T1000 (cell line): ENCODE measurements around the gene MFAP4.

Source experiments
- DNase-seq: peaks from one replicate; lab custom pipeline; 2025; ENCODE audit warnings: mixed read lengths; lab: John Stamatoyannopoulos, UW

MFAP4 gene

GRCh38 chr17:19386974-19387920 lies at the start of gene MFAP4:
MFAP4 (minus strand) TSS chr17:19387190; CDS start chr17:19387155, 35 bp downstream.
- peak; percentile 7 for DNase-seq

GRCh38 chr17:19433727-19434340 lies 46.8 kb upstream of the MFAP4 start:
- DNase-seq: no peak

- no peak for DNase-seq
Observed at GRCh38 chr17:19433255-19433654, 46.3 kb upstream of the MFAP4 start.

- DNase-seq: no peak
Observed at GRCh38 chr17:19431691-19432090, 44.7 kb upstream of the MFAP4 start.

- DNase-seq: no peak
Observed at GRCh38 chr17:19426631-19427030, 39.6 kb upstream of the MFAP4 start.

GRCh38 chr17:19424934-19425868 lies 38.2 kb upstream of the MFAP4 start:
- DNase-seq: no peak

GRCh38 chr17:19421926-19422325 lies 34.9 kb upstream of the MFAP4 start:
- DNase-seq: no peak

GRCh38 chr17:19421219-19421618 lies 34.2 kb upstream of the MFAP4 start:
- DNase-seq: no peak

- DNase-seq: no peak
Observed at GRCh38 chr17:19418251-19418992, 31.4 kb upstream of the MFAP4 start.

GRCh38 chr17:19417611-19418010 lies 30.6 kb upstream of the MFAP4 start:
- no peak for DNase-seq

- DNase-seq: no peak
Observed at GRCh38 chr17:19415806-19416775, 29.1 kb upstream of the MFAP4 start.

GRCh38 chr17:19415311-19415710 lies 28.3 kb upstream of the MFAP4 start:
- no peak for DNase-seq

GRCh38 chr17:19414396-19415280 lies 27.6 kb upstream of the MFAP4 start:
- DNase-seq: no peak

GRCh38 chr17:19413761-19414160 lies 26.8 kb upstream of the MFAP4 start:
- DNase-seq: no peak

- no peak for DNase-seq
Observed at GRCh38 chr17:19412984-19413383, 26.0 kb upstream of the MFAP4 start.

GRCh38 chr17:19412510-19412909 lies 25.5 kb upstream of the MFAP4 start:
- DNase-seq: no peak

- no peak for DNase-seq
Observed at GRCh38 chr17:19411631-19412030, 24.6 kb upstream of the MFAP4 start.

GRCh38 chr17:19410875-19411620 lies 24.1 kb upstream of the MFAP4 start, which contains the start of gene RNF112:
RNF112 (plus strand) TSS chr17:19411232; CDS start chr17:19411409, 177 bp downstream.
- peak; percentile 27 for DNase-seq
